Measurements from ENCODE around the gene IPCEF1. TPM values are rescaled to one million over a fixed set of nuclear protein-coding genes. Genes with fewer than 3 reads are reported as not detected.

Gene IPCEF1
- total and polyA plus RNA-seq, 2 donors = 6.5 to 13.1 TPM

- Histone ChIP-seq H3K4me1 (ENCODE audit: control insufficient read depth in 2 of 2, insufficient read depth in 2 of 2, low read length in 2 of 2) (peaks cover 5 to 20% of the 10 kb centered on the region in 2 donors), H3K27me3 (ENCODE audit: control insufficient read depth in 2 of 2, insufficient read depth in 1 of 2, low read length in 1 of 2) (no peaks in the 10 kb centered on the region), H3K36me3 (ENCODE audit: control insufficient read depth in 2 of 2, insufficient read depth in 2 of 2, low read length in 1 of 2) (no peaks in the 10 kb centered on the region), H3K4me3 (ENCODE audit: low read length in 2 of 2) (no peak overlapping the region), H3K9me3 (ENCODE audit: control insufficient read depth in 2 of 2, insufficient read depth in 1 of 2, low read length in 1 of 2) (no peaks in the 10 kb centered on the region), H3K27ac (ENCODE audit: low read depth in 1 of 2, low read length in 1 of 2) (no peak overlapping the region)
- peak in 1 of 9 donors; percentile 40 for DNase-seq (ENCODE audit: low read depth in 6 of 9, low spot score in 9 of 9)
- WGBS = 31% methylated on average over 7 of the region's 7 CpGs
These were observed 79.0 kb downstream of the IPCEF1 start for GRCh38 chr6:154277629-154278017.

DNA sequence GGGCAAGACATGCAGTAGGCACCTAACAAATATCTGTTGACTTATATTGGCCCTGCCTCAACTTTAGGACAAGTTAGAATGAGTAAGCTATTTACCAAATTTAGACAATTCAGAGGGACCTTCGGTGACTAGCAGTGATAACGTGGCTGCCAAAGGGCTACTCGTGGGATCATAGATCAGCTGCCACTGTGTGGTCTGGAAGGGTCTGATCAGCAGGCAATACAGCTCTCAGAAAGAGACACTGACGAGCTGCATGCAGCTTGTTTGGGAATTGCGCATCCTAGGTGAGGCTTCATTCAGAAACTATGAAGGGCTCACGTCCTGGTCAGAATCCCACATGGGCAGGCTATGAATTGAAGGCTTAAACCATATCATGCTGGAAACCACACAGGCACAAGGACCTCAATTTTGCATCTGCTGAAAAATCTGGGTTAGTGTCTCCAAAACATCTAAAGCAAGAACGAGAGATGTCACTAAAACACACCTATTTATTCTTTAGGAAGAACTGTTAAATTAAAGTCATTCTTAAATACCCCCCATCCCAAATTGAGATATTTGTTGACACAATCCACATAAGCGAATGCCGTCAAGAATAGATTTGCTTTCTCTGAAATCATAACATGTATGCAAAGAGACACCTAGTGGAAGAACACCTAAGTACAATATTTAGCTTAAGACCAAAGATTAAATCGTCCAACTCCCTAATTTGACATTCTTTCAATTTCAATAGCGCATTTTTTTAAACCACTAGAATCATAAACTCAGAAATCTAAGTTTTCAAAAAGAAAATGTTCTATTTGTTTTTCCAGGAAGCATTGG is 79.6 kb downstream of the IPCEF1 start:
- Histone ChIP-seq H3K9me3 (ENCODE audit: control insufficient read depth in 2 of 2, insufficient read depth in 1 of 2, low read length in 1 of 2) (no peaks in the 10 kb centered on the region), H3K4me3 (ENCODE audit: low read length in 2 of 2) (no peak overlapping the region), H3K4me1 (ENCODE audit: control insufficient read depth in 2 of 2, insufficient read depth in 2 of 2, low read length in 2 of 2) (peaks cover 5 to 20% of the 10 kb centered on the region in 2 donors), H3K27me3 (ENCODE audit: control insufficient read depth in 2 of 2, insufficient read depth in 1 of 2, low read length in 1 of 2) (no peaks in the 10 kb centered on the region), H3K27ac (ENCODE audit: low read depth in 1 of 2, low read length in 1 of 2) (no peak overlapping the region), H3K36me3 (ENCODE audit: control insufficient read depth in 2 of 2, insufficient read depth in 2 of 2, low read length in 1 of 2) (no peaks in the 10 kb centered on the region)
- DNase-seq (ENCODE audit: low read depth in 6 of 9, low spot score in 9 of 9) = peak in 6 of 9 donors; percentile 41 to 81 (median 50)
- WGBS = 58% methylated on average over 11 of the region's 11 CpGs

- Histone ChIP-seq H3K27ac (ENCODE audit: low read depth in 1 of 2, low read length in 1 of 2) (no peak overlapping the region), H3K36me3 (ENCODE audit: control insufficient read depth in 2 of 2, insufficient read depth in 2 of 2, low read length in 1 of 2) (no peaks in the 10 kb centered on the region), H3K27me3 (ENCODE audit: control insufficient read depth in 2 of 2, insufficient read depth in 1 of 2, low read length in 1 of 2) (no peaks in the 10 kb centered on the region), H3K4me1 (ENCODE audit: control insufficient read depth in 2 of 2, insufficient read depth in 2 of 2, low read length in 2 of 2) (peaks cover 5 to 20% of the 10 kb centered on the region in 2 donors), H3K4me3 (ENCODE audit: low read length in 2 of 2) (no peak overlapping the region), H3K9me3 (ENCODE audit: control insufficient read depth in 2 of 2, insufficient read depth in 1 of 2, low read length in 1 of 2) (no peaks in the 10 kb centered on the region)
- no peak for DNase-seq (ENCODE audit: low read depth in 6 of 9, low spot score in 9 of 9)
- 64% methylated on average over 2 of the region's 2 CpGs for WGBS
These were observed 82.4 kb downstream of the IPCEF1 start for GRCh38 chr6:154274168-154274567.

- Histone ChIP-seq H3K36me3 (ENCODE audit: control insufficient read depth in 2 of 2, insufficient read depth in 2 of 2, low read length in 1 of 2) (no peaks in the 10 kb centered on the region), H3K27me3 (ENCODE audit: control insufficient read depth in 2 of 2, insufficient read depth in 1 of 2, low read length in 1 of 2) (no peaks in the 10 kb centered on the region), H3K4me3 (ENCODE audit: low read length in 2 of 2) (no peak overlapping the region), H3K9me3 (ENCODE audit: control insufficient read depth in 2 of 2, insufficient read depth in 1 of 2, low read length in 1 of 2) (peaks cover 0 to 8% of the 10 kb centered on the region in 2 donors), H3K27ac (ENCODE audit: low read depth in 1 of 2, low read length in 1 of 2) (no peak overlapping the region), H3K4me1 (ENCODE audit: control insufficient read depth in 2 of 2, insufficient read depth in 2 of 2, low read length in 2 of 2) (peaks cover 8 to 16% of the 10 kb centered on the region in 2 donors)
- no peak for DNase-seq (ENCODE audit: low read depth in 6 of 9, low spot score in 9 of 9)
- 98% methylated on average over 3 of the region's 3 CpGs for WGBS
These were observed 88.1 kb downstream of the IPCEF1 start for GRCh38 chr6:154268486-154268885.

GRCh38 chr6:154267508-154268106 is 89.0 kb downstream of the IPCEF1 start:
- Histone ChIP-seq H3K27me3 (ENCODE audit: control insufficient read depth in 2 of 2, insufficient read depth in 1 of 2, low read length in 1 of 2) (no peaks in the 10 kb centered on the region), H3K4me1 (ENCODE audit: control insufficient read depth in 2 of 2, insufficient read depth in 2 of 2, low read length in 2 of 2) (peaks cover 8 to 16% of the 10 kb centered on the region in 2 donors), H3K36me3 (ENCODE audit: control insufficient read depth in 2 of 2, insufficient read depth in 2 of 2, low read length in 1 of 2) (no peaks in the 10 kb centered on the region), H3K27ac (ENCODE audit: low read depth in 1 of 2, low read length in 1 of 2) (peak overlapping the region in 1 of 2 donors; percentile 32), H3K9me3 (ENCODE audit: control insufficient read depth in 2 of 2, insufficient read depth in 1 of 2, low read length in 1 of 2) (peaks cover 0 to 8% of the 10 kb centered on the region in 2 donors), H3K4me3 (ENCODE audit: low read length in 2 of 2) (no peak overlapping the region)
- peak in 2 of 9 donors; percentile 42 to 57 for DNase-seq (ENCODE audit: low read depth in 6 of 9, low spot score in 9 of 9)
- 94% methylated on average over 3 of the region's 3 CpGs for WGBS

GRCh38 chr6:154266560-154267099 is 90.0 kb downstream of the IPCEF1 start:
- no peak overlapping the region for H3K27ac ChIP-seq (ENCODE audit: low read depth in 1 of 2, low read length in 1 of 2)
- no peak overlapping the region for H3K4me3 ChIP-seq (ENCODE audit: low read length in 2 of 2)
- H3K27me3 ChIP-seq (ENCODE audit: control insufficient read depth in 2 of 2, insufficient read depth in 1 of 2, low read length in 1 of 2) = no peaks in the 10 kb centered on the region
- peaks cover 0 to 8% of the 10 kb centered on the region in 2 donors for H3K9me3 ChIP-seq (ENCODE audit: control insufficient read depth in 2 of 2, insufficient read depth in 1 of 2, low read length in 1 of 2)
- no peaks in the 10 kb centered on the region for H3K36me3 ChIP-seq (ENCODE audit: control insufficient read depth in 2 of 2, insufficient read depth in 2 of 2, low read length in 1 of 2)
- DNase-seq (ENCODE audit: low read depth in 6 of 9, low spot score in 9 of 9) = peak in 1 of 9 donors; percentile 52
- H3K4me1 ChIP-seq (ENCODE audit: control insufficient read depth in 2 of 2, insufficient read depth in 2 of 2, low read length in 2 of 2) = peaks cover 8 to 18% of the 10 kb centered on the region in 2 donors

DNA sequence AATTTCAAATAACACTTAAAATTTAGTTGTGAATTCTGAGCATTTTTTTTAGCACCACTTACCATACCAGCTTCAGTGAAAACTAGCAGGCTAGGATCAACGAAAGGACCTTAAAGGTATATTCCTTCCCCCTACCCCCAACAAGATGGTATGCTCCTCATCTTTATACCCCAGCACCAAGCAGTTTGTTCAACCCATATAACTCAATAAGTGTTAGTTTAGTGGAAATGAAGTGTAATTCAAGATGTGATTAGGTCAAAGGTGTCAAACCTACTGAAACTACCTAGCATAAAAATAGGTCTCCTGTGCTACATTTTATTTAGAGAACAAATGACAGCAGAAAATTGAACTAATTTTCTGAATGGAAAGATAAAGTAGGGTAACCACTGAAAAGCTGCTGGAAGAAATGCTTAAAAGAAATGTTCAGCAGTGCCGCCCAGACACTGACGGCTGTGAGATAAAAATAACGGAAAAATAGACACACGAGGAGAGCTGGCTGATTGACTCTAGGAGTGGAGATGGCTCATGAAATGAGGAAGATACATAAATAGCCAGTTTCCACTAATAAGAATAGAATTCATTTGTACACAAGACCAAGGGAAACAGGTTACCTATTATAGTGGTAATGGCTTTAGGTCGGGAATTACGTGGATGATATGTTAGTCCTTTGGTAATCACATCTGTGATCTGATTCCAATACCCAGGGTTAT is 94.8 kb downstream of the IPCEF1 start:
- Histone ChIP-seq H3K36me3 (ENCODE audit: control insufficient read depth in 2 of 2, insufficient read depth in 2 of 2, low read length in 1 of 2) (no peaks in the 10 kb centered on the region), H3K9me3 (ENCODE audit: control insufficient read depth in 2 of 2, insufficient read depth in 1 of 2, low read length in 1 of 2) (peaks cover 0 to 4% of the 10 kb centered on the region in 2 donors), H3K27ac (ENCODE audit: low read depth in 1 of 2, low read length in 1 of 2) (no peak overlapping the region), H3K4me1 (ENCODE audit: control insufficient read depth in 2 of 2, insufficient read depth in 2 of 2, low read length in 2 of 2) (peaks cover 0 to 15% of the 10 kb centered on the region in 2 donors), H3K27me3 (ENCODE audit: control insufficient read depth in 2 of 2, insufficient read depth in 1 of 2, low read length in 1 of 2) (no peaks in the 10 kb centered on the region), H3K4me3 (ENCODE audit: low read length in 2 of 2) (no peak overlapping the region)
- DNase-seq (ENCODE audit: low read depth in 6 of 9, low spot score in 9 of 9) = no peak
- 88% methylated on average over 7 of the region's 7 CpGs for WGBS

GRCh38 chr6:154258064-154258757 is 98.4 kb downstream of the IPCEF1 start:
- H3K36me3 ChIP-seq (ENCODE audit: control insufficient read depth in 2 of 2, insufficient read depth in 2 of 2, low read length in 1 of 2) = no peaks in the 10 kb centered on the region
- 75% methylated on average over 4 of the region's 4 CpGs for WGBS
- H3K27me3 ChIP-seq (ENCODE audit: control insufficient read depth in 2 of 2, insufficient read depth in 1 of 2, low read length in 1 of 2) = no peaks in the 10 kb centered on the region
- H3K4me3 ChIP-seq (ENCODE audit: low read length in 2 of 2) = no peak overlapping the region
- peaks cover 0 to 12% of the 10 kb centered on the region in 2 donors for H3K4me1 ChIP-seq (ENCODE audit: control insufficient read depth in 2 of 2, insufficient read depth in 2 of 2, low read length in 2 of 2)
- peaks cover 0 to 7% of the 10 kb centered on the region in 2 donors for H3K9me3 ChIP-seq (ENCODE audit: control insufficient read depth in 2 of 2, insufficient read depth in 1 of 2, low read length in 1 of 2)
- no peak overlapping the region for H3K27ac ChIP-seq (ENCODE audit: low read depth in 1 of 2, low read length in 1 of 2)
- no peak for DNase-seq (ENCODE audit: low read depth in 6 of 9, low spot score in 9 of 9)

All from thymus (tissue), 11 donors.